HG02763 (cell line): ENCODE measurements around the gene NUDT3.
"Not testable (repeated sequence)": the region's sequence is repeated elsewhere in the genome, so short reads cannot be mapped to it uniquely, and the experiment has no call there.

Source experiments
- ATAC-seq: cut with Tn5 transposase; IDR thresholded peaks from one replicate; pipeline ENCODE4 v1.9.1; 2021; ENCODE audit warnings: mild to moderate bottlenecking, moderate library complexity; ENCODE audit not compliant: unreplicated experiment

Gene NUDT3

DNA sequence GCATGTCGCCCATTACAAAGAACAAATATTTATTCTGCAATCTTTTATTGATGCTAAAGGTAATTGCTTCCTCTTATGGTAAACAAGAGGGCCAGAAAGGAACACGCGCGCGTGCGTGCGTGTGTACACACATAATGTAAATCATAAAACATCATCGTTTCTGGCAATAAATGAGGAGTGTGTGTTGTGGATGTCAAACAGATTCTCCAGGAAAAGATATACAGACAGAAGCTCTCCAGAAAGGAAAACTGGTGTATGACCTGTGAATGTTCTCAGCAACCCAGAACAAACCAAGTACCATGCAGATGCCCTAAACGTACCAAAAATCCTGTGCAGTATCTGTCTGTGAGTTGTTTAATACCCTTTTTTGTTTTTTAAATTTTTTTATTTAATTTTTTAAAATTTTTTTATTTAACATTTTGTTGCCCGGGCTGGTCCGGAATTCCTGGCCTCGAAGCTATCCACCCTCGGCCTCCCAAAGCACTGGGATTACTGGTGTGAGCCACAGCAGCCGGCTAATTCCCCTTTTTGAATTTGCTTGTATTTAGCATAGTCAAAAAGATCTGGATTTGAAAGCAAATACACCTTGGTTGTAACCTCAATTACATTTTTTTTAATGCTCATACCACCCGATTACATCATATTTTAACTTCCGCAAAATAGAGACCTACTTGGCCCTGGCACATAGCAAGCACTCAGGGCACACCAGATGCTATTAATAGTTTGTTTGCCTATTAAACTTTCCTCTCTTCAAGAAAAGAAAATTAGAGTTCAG is 909 bp upstream of the NUDT3 start:
- ATAC-seq, result no peak

DNA sequence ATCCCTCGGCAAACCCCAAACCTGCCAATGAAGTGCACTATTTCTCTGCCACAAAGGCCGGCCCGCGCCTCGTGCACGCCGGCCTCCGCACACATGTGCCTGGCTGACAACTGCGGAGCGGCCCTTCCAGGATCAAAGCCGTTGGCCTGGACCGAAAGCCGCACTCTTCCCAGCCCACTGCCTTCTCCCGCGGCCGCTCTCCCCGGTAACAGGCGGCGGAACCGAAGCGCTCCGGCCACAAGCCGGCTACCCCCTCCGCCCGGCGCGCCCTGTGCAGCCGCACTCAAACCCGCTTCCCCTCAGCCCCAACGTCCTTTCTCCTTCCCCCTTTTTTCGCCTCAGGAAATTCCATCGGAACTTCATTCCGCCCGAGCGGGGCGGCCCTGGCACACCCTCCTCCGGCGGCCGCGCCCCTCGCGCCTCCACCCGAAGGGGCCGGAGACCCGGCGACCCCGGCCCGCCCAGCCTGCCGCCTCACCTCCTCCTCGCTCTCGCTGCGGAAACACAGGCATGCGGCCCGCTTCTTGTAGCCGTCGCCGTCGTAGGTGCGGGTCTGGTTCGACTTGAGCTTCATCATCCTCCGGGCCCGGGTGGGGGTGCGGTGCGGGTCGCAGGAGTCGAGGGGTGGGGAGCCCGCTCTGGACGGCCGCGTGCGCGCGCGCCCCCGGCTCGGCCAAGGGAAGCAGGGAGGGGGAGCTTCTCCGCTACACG is 528 bp downstream of the NUDT3 start:
- ATAC-seq, result peak; percentile 28

- ATAC-seq, result no peak
Observed at GRCh38 chr6:34391473-34391785, 1.0 kb downstream of the NUDT3 start.

DNA sequence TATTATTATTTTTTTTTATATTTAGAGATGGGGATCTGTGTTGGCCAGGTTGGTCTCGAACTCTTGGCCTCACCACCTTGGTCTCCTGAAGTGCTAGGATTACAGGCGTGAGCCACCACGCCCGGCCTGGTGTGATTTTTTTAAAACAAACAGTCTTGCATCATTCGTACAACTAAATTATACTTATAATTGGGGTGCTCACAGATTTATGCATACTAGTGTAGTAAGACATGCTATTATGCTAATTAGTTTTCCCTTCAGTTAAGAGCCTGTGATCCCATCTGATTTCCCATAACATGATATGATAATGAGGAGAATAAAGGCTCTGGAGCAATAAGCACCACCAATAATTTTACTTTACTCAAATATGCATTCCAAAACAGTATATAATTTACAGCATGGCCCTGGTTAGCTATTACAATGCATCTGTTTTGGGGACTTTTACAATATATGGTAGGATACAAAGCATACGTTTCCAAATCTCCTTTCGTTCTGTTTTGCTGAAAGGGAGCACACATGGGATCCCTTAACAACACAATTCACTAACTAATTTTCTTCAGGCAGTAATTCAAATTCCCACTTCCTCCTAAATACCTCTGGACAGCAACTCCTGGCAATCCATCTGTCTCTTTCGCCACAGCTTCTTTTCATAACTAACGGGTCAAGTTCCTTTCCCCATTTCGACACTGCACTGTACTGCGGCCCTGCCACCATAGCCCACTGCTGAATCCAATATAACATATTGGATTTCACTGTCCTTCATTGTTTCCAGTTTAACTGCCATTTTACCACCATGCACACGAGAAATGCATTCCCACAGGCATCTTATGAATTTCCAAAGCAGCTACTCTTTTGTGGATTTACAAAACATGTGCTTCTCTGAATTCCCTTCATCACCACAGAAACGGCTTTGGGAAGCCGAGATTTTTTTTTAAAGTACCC is 1.7 kb downstream of the NUDT3 start:
- no peak for ATAC-seq

- no peak for ATAC-seq
Observed at GRCh38 chr6:34389034-34389433, 3.4 kb downstream of the NUDT3 start.

DNA sequence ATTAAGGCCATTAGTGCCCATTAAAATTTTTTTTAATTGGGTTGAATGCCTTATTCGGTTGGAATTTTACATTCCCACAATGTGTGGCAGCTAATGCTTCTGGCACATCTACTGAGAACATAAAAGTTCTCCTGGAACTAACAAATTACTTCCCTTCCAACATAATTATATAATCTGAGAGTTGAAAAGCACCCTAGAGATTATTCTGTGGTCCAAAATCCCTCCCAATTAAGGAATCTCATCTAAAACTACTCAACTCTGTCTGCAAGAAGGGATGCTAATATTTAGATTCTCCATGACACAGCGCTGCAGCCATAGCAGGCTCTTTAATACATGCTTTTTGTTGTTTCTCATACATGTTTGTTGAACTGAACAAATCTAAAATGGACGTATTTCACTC is 4.0 kb downstream of the NUDT3 start:
- ATAC-seq, result no peak

- no peak for ATAC-seq
Observed at GRCh38 chr6:34386316-34387137, 5.9 kb downstream of the NUDT3 start.

DNA sequence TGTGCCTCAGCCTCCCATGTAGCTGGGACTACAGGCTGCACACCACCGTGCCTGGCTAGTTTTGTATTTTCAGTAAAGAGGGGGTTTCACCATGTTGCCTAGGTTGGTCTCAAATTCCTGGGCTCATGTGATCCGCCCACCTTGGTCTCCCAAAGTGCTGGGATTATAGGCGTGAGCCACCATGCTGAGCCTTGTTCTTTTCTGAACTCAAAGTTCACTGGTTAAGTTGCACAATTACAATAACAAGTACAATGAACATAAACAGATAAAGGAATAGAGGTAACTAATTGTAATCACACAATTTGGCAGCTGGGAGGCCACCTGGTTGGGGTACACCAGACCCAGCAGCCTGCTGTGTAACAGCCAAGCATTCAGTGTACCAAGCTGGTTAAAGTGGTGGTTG is 6.7 kb downstream of the NUDT3 start:
- no peak for ATAC-seq

DNA sequence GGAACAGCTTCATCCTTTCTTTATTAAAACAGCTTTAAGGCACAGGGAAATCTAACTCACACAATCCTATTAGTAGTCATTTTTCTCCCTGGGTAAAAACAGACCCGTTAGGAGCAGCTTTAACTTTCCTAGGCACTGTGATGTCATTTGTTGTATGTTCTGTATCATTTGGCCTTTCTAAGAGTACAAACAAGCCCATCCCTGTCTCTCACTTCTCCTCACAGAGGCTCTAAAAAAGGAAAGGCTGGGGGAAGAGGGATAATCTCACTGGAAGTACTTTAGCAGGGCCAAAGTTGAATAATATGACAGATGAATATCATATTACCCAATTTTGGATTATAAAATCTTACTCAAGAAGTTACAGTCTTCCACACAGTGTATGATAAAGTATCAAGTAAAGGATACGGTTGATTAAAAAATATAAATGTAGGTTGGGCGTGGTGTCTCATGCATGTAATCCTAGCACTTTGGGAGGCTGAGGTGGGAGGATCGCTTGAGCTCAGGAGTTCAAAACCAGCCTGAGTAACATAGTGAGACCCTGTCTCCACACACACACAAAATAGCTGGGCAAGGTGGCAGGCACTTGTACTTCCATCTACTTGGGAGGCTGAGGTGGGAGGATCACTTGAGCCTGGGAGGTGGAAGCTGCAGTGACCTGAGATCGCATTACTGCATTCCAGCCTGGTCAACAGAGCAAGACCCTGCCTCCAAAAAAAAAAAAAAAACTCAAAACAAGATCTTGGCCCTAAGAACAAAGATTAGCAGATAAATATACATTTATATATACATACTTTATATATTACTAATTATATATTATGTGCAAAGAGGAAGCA is 7.9 kb downstream of the NUDT3 start:
- no peak for ATAC-seq

GRCh38 chr6:34383656-34384320 is 8.7 kb downstream of the NUDT3 start:
- ATAC-seq, result no peak

DNA sequence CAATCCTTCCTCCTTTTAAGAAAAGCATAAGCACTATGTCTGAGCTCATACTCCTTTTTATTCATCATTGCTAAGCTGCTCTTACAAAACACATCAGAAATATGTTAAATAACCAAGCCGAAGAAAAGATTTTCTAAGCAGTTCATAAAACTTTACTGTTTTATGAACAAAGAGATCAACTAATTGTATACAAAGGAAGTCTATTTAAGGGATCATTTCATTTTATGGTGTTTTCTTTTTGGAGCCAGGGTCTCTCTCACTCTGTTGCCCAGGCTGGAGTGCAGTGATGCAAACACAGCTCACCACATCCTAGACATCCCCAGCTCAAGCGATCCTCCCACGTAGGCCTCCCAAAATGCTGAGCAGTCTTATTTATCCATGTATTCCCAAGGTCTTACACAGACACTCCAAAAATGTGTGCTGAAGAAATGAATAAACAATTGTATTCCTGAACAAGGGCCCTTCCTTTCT is 9.3 kb downstream of the NUDT3 start:
- no peak for ATAC-seq

GRCh38 chr6:34381081-34381480 is 11.4 kb downstream of the NUDT3 start:
- no peak for ATAC-seq

DNA sequence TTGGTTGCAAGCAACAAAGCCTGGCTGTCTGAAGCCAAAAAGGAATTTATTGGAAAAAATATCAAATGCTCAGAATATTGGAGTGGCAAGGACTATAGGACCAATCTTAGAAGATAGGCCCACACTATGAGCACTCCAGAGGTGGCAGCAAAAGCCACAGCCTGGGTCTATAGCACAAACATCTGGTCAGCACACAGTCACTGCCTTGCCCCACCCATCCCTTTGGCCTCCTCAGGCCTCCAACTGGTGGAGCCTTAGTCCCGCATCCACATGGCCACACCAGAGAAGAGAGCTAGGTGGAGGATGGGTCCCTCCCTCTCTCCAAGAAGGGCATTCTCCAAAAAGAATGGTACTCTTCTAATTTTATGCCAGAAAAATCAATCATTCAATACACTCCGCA is 14.0 kb downstream of the NUDT3 start:
- ATAC-seq, result no peak

DNA sequence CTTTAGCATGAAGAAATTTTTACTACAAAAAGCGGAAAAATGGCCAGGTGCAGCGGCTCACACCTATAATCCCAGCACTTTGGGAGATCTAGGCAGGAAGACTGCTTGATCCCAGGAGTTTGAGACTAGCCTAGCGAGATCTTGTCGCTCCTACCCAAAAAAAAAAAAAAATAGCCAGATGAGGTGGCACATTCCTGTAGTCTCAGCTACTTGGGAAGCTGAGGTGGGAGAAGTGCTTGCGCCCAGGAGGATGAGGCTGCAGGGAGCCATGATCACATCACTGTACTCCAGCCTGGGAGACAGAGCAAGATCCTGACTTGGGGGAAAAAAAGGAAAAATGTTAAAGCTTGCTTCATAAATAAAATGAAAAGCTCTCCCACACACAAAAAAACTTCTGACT is 14.5 kb downstream of the NUDT3 start:
- no peak for ATAC-seq

DNA sequence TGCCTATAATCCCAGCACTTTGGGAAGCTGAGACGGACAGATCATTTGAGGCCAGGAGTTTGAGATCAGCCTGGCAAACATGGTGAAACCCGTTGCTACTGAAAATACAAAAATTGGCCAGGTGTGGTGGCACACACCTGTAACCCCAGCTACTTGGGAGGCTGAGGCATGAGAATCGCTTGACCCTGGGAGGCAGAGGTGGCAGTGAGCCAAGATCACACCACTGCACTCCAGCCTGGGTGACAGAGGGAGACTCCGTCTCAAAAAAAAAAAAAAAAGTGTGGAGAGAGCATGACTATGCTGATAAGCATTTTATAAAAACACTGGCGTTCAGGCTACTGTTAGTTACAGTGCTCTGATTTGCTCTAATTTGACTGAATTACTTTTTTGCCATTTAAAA is 14.9 kb downstream of the NUDT3 start:
- ATAC-seq, result not testable (repeated sequence)

- ATAC-seq, result no peak
Observed at GRCh38 chr6:34375833-34376232, 16.6 kb downstream of the NUDT3 start.

DNA sequence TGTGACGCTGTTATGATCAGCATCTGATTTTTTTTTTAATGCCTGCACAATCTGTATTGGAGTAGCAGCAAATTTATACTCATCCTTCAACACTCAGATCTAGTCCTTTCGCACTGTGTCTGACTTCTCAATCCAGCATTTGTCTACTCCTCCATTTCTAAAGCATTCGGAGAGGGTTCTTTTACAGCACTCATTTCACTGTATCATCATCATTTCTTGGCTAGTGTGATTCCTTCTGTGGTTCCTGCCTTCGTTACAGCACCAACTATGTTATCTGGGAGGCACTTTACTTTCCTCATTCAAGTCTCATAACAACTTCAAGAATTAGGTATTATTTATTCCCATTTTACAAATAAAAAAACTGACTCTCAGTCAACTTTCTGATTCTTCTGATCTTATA is 18.0 kb downstream of the NUDT3 start:
- ATAC-seq, result no peak

DNA sequence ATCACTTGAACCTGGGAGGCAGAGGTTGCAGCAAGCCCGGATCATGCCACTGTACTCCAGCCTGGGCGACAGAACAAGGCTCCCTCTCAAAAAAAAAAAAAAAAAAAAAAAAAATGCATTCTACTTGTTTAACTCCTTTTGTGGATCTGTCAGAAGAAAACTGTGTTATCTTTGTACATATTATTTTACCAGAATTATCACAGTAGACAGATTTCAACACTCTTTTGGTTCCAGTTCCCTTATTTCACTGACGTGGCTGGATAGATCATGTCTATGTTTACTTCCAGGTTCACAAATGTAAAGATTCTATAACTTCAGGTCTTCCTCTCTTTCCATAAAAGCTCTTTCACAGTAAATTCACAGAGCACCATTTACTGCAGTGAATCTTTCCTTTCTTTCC is 18.4 kb downstream of the NUDT3 start:
- no peak for ATAC-seq

- ATAC-seq, result no peak
Observed at GRCh38 chr6:34373511-34373910, 19.0 kb downstream of the NUDT3 start.
